Progenitor cell of endocrine pancreas (in vitro differentiated cells): ENCODE measurements around the gene SP3. TPM values are rescaled to one million over a fixed set of nuclear protein-coding genes. Genes with fewer than 3 reads are reported as not detected.

Experiments used
- DNase-seq: peaks from one replicate; pipeline ENCODE4 v3.0.0; 2021; ENCODE audit warnings: low spot score; ENCODE audit not compliant: unreplicated experiment
- H3K27ac Mint-ChIP-seq: 2 replicates; pipeline ENCODE4 v1.8.0; 2021; ENCODE audit warnings: mild to moderate bottlenecking, moderate library complexity, mixed read lengths
- H3K27me3 Mint-ChIP-seq: 2 replicates; pipeline ENCODE4 v1.8.0; 2021; ENCODE audit warnings: mixed read lengths
- H3K36me3 Mint-ChIP-seq: 2 replicates; pipeline ENCODE4 v1.8.0; 2022; ENCODE audit warnings: mixed read lengths; ENCODE audit not compliant: insufficient read depth
- H3K4me1 Mint-ChIP-seq: 2 replicates; pipeline ENCODE4 v1.8.0; 2021; ENCODE audit warnings: low read depth, mixed read lengths
- H3K4me3 Mint-ChIP-seq: 2 replicates; pipeline ENCODE4 v1.8.0; 2021; ENCODE audit warnings: low read depth, mild to moderate bottlenecking, moderate library complexity, mixed read lengths
- H3K9me3 Mint-ChIP-seq: 2 replicates; pipeline ENCODE4 v1.8.0; 2021; ENCODE audit warnings: low read depth, mixed read lengths
- total RNA-seq: library from RNA; stranded (reverse); gene quantifications from 2 replicates; pipeline ENCODE4 v1.2.1, GENCODE V29; 2021
- TF ChIP-seq, protein P1 (sequence below): fragments of 200-600 bp; sonication (generic); IDR thresholded peaks from one replicate; pipeline ENCODE4 v1.5.0; 2021; ENCODE audit warnings: antibody characterized with exemption, mild to moderate bottlenecking; ENCODE audit not compliant: unreplicated experiment

SP3 gene
- total RNA-seq, 1 donor from 2014 or later = 96.9 TPM

GRCh38 chr2:173959358-173959884 lies 5.8 kb downstream of the SP3 start:
- H3K9me3 Mint-ChIP-seq = no peaks in the 10 kb centered on the region
- no peaks in the 10 kb centered on the region for H3K27me3 Mint-ChIP-seq
- peak overlapping the region; percentile 22 for H3K4me3 Mint-ChIP-seq
- peaks cover 28% of the 10 kb centered on the region for H3K36me3 Mint-ChIP-seq
- peaks cover 28% of the 10 kb centered on the region for H3K4me1 Mint-ChIP-seq
- no peak for DNase-seq
- TF ChIP-seq, protein P1, sequence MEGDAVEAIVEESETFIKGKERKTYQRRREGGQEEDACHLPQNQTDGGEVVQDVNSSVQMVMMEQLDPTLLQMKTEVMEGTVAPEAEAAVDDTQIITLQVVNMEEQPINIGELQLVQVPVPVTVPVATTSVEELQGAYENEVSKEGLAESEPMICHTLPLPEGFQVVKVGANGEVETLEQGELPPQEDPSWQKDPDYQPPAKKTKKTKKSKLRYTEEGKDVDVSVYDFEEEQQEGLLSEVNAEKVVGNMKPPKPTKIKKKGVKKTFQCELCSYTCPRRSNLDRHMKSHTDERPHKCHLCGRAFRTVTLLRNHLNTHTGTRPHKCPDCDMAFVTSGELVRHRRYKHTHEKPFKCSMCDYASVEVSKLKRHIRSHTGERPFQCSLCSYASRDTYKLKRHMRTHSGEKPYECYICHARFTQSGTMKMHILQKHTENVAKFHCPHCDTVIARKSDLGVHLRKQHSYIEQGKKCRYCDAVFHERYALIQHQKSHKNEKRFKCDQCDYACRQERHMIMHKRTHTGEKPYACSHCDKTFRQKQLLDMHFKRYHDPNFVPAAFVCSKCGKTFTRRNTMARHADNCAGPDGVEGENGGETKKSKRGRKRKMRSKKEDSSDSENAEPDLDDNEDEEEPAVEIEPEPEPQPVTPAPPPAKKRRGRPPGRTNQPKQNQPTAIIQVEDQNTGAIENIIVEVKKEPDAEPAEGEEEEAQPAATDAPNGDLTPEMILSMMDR = no peak
- H3K27ac Mint-ChIP-seq = peak overlapping the region; percentile 35

DNA sequence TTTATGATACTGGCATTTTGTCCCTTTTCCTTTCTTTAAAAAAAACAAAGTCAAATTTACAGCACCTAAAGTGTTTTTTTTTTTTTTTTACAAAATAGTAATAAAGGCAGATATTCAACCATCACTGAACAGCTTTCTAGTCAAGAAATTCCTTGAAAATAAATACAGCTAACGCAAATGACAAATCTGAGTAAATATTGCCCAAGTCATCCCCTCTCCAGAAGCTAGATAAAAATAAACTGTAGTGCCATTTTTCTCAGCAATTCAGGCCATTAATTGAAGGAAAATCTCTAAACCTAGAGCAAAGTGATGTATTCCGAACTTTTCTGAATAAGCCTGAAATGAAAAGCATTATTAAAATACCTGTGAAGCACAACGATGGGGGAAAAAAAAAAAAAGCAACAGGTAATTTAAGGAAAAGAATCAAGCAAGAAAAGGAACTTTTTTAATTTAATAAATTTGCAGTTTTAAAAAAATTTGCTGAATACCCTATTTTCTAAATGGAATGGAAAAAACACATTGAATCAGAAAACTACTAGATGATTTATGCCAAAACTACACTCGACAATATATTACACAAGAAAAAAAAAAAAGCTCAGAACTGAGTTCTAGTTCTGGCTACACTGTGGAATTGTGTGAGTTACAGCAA lies 6.9 kb downstream of the SP3 start:
- Mint-ChIP-seq H3K9me3 (no peaks in the 10 kb centered on the region), H3K36me3 (peaks cover 36% of the 10 kb centered on the region), H3K4me1 (peaks cover 28% of the 10 kb centered on the region), H3K27me3 (no peaks in the 10 kb centered on the region), H3K4me3 (no peak overlapping the region), H3K27ac (no peak overlapping the region)
- DNase-seq = no peak
- TF ChIP-seq, protein P1 = no peak

GRCh38 chr2:173957517-173957916 lies 7.7 kb downstream of the SP3 start:
- peaks cover 44% of the 10 kb centered on the region for H3K36me3 Mint-ChIP-seq
- no peak overlapping the region for H3K27ac Mint-ChIP-seq
- no peak overlapping the region for H3K4me3 Mint-ChIP-seq
- TF ChIP-seq, protein P1 = no peak
- no peak for DNase-seq
- no peaks in the 10 kb centered on the region for H3K27me3 Mint-ChIP-seq
- peaks cover 3% of the 10 kb centered on the region for H3K9me3 Mint-ChIP-seq
- peaks cover 22% of the 10 kb centered on the region for H3K4me1 Mint-ChIP-seq

- peaks cover 18% of the 10 kb centered on the region for H3K4me1 Mint-ChIP-seq
- TF ChIP-seq, protein P1 = no peak
- peaks cover 4% of the 10 kb centered on the region for H3K9me3 Mint-ChIP-seq
- H3K27ac Mint-ChIP-seq = no peak overlapping the region
- no peak for DNase-seq
- peaks cover 48% of the 10 kb centered on the region for H3K36me3 Mint-ChIP-seq
- no peaks in the 10 kb centered on the region for H3K27me3 Mint-ChIP-seq
- no peak overlapping the region for H3K4me3 Mint-ChIP-seq
Observed at GRCh38 chr2:173956454-173956853, 8.7 kb downstream of the SP3 start.

GRCh38 chr2:173955867-173956266 lies 9.3 kb downstream of the SP3 start:
- no peak overlapping the region for H3K4me3 Mint-ChIP-seq
- no peaks in the 10 kb centered on the region for H3K27me3 Mint-ChIP-seq
- H3K9me3 Mint-ChIP-seq = peaks cover 4% of the 10 kb centered on the region
- H3K36me3 Mint-ChIP-seq = peaks cover 44% of the 10 kb centered on the region
- peaks cover 16% of the 10 kb centered on the region for H3K4me1 Mint-ChIP-seq
- TF ChIP-seq, protein P1 = no peak
- no peak for DNase-seq
- H3K27ac Mint-ChIP-seq = peak overlapping the region; percentile 21
